Measurements from ENCODE around the gene DCDC2C. TPM values are rescaled to one million over a fixed set of nuclear protein-coding genes. Genes with fewer than 3 reads are reported as not detected.
A peak's percentile ranks its signal among the peaks of the same experiment; 100 is the strongest.

The DCDC2C gene
- total and polyA plus RNA-seq, 2 of the 4 experiments (the other 2 are of a cell fraction) = not detected

GRCh38 chr2:3768960-3769765, 65.8 kb downstream of the DCDC2C start:
- Histone ChIP-seq H3K79me1 (ENCODE audit: low read depth in 1 of 2, low read length in 2 of 2) (no peaks in the 10 kb centered on the region), H2BK20ac (ENCODE audit: low read depth, low read length) (peak overlapping the region; percentile 81; the same call in 1 of the 2 replicates), H4K20me1 (ENCODE audit: insufficient read depth, low read length) (no peaks in the 10 kb centered on the region), H4K5ac (ENCODE audit: low read depth, low read length) (peak overlapping the region; percentile 5; the same call in 1 of the 2 replicates), H2AFZ (replicated peaks; ENCODE audit: low read length, poor library complexity) (no peak overlapping the region), H2AK5ac (ENCODE audit: low read depth, low read length) (peak overlapping the region; percentile 49), H3K36me3 (ENCODE audit: control insufficient read depth, insufficient read depth, low read length) (no peaks in the 10 kb centered on the region), H3K9ac (ENCODE audit: low read depth, low read length) (no peak overlapping the region), H3K9me3 (ENCODE audit: control insufficient read depth, insufficient read depth, low read length) (no peaks in the 10 kb centered on the region), H3K14ac (replicated peaks; ENCODE audit: low read depth, low read length) (0 out of 2 replicates have a peak overlapping the region, but pooled peaks have one; percentile 19), H3K27me3 (ENCODE audit: control insufficient read depth, insufficient read depth, low read length) (no peaks in the 10 kb centered on the region), H2BK5ac (ENCODE audit: low read depth, low read length, poor library complexity, severe bottlenecking) (no peak overlapping the region), H3K4me1 (ENCODE audit: control insufficient read depth, insufficient read depth, low read length) (peaks cover 4% of the 10 kb centered on the region; the same call in 1 of the 2 replicates), H3K4me3 (ENCODE audit: insufficient read depth, low read depth, low read length) (no peak overlapping the region), H3K18ac (ENCODE audit: low read depth, low read length) (peak overlapping the region; percentile 26), H3K4me2 (ENCODE audit: low read depth, low read length) (no peak overlapping the region), H4K91ac (ENCODE audit: insufficient read depth, low read depth, low read length) (peak overlapping the region; percentile 46; the same call in 1 of the 2 replicates), H3K9me1 (ENCODE audit: insufficient read depth, low read length) (no peaks in the 10 kb centered on the region), H3K23ac (ENCODE audit: low read depth, low read length) (no peak overlapping the region), H2BK15ac (ENCODE audit: low read depth, low read length) (no peak overlapping the region; the same call in 2 of the 3 replicates), H2BK120ac (ENCODE audit: low read depth, low read length) (peak overlapping the region; percentile 83; the same call in 1 of the 2 replicates), H3K27ac (ENCODE audit: insufficient read depth, low read length) (peak overlapping the region; percentile 25; the same call in 1 of the 2 replicates), H3K4ac (ENCODE audit: low read depth, low read length) (peak overlapping the region; percentile 76), H3K56ac (ENCODE audit: extremely low read depth, insufficient read depth, low read length) (no peak overlapping the region), H2AK9ac (replicated peaks; ENCODE audit: low read depth, low read length, poor library complexity) (no peak overlapping the region), H4K8ac (ENCODE audit: low read depth in 2 of 2, low read length in 2 of 2) (peak overlapping the region; percentile 76 to 78)
- DNase-seq (no peak), ATAC-seq (ENCODE audit: low read depth) (peak; percentile 65)
- in situ Hi-C loops (cut with MboI; ENCODE audit: low sequenced_read_pairs) (no loop called here), dilution Hi-C loops (cut with HindIII; ENCODE audit: low sequenced_read_pairs, unreplicated experiment) (no loop called here), intact Hi-C loops (cut with micrococcal nuclease) (no loop called here)
- CTCF ChIA-PET = interaction anchor here (0.7 to 2.1 kb wide), 2 partner anchors 11 to 16 kb away, joined by 3 to 18 read pairs; no protein-coding TSS in a partner anchor
- POLR2A ChIA-PET (ENCODE audit: unreplicated experiment) = no interaction called here
- TF ChIP-seq MAFK (IDR thresholded peaks at IDR 0.05; ENCODE audit: low read depth, low read length) = no peak
- TF ChIP-seq RAD21 (IDR thresholded peaks at IDR 0.05; ENCODE audit: low read length) = no peak
- no peak for TF ChIP-seq SMC3 (IDR thresholded peaks at IDR 0.05; ENCODE audit: low read depth, low read length)
- BruUV-seq (replicated peaks) = no TSS peak
- 74% methylated on average over 10 of the region's 21 CpGs; no CpG with 5 or more reads in 1 of the 2 experiments for WGBS, 2 experiments (ENCODE audit: extremely low coverage in 2 of 2, insufficient read length in 1 of 2)
